Myocyte (in vitro differentiated cells): ENCODE results near the gene RHBDF1. TPM values are rescaled to one million over a fixed set of nuclear protein-coding genes. Genes with fewer than 3 reads are reported as not detected.

Experiments
- microRNA-seq: library from miRNA; unstranded; fragments of <30 nt; microRNA quantifications from one replicate; pipeline ENCODE4, GENCODE V29; 2016
- total RNA-seq: library from RNA; depleted of rRNA; stranded (reverse); fragments of >200 nt; gene quantifications from 2 replicates; pipeline ENCODE4 v1.2.3, GENCODE V29; 2014

RHBDF1 gene
- total RNA-seq, 1 donor from 2014 or later = 103 TPM

Small RNA genes lying within 50 kb of the gene (microRNA-seq; reads per million reads assigned to microRNA genes)
- not detected for gene MIR6859-4

Other genes with a start within 250 kb of the RHBDF1 start
- gene POLR3K, start 19.0 kb downstream of the RHBDF1 start, total RNA-seq = 3.3 and 3.8 TPM in 2 replicates
- gene SNRNP25, start 18.8 kb downstream of the RHBDF1 start, total RNA-seq = 16.9 and 24.1 TPM in 2 replicates
- 162 and 168 TPM in 2 replicates for gene MPG, start 5.6 kb upstream of the RHBDF1 start, total RNA-seq
- 10.4 and 11.2 TPM in 2 replicates for gene NPRL3, start 66.0 kb upstream of the RHBDF1 start, total RNA-seq
- gene HBZ, start 80.0 kb upstream of the RHBDF1 start, total RNA-seq = not detected in 2 replicates
- gene HBM, start 93.3 kb upstream of the RHBDF1 start, total RNA-seq = not detected in 2 replicates
- not detected in 2 replicates for gene HBA2, start 100.2 kb upstream of the RHBDF1 start, total RNA-seq
- 0.83 TPM in 1 of 2 replicates, not detected in the other for gene HBA1, start 104.0 kb upstream of the RHBDF1 start, total RNA-seq
- not detected in 2 replicates for gene HBQ1, start 107.8 kb upstream of the RHBDF1 start, total RNA-seq
- gene LUC7L, start 156.8 kb upstream of the RHBDF1 start, total RNA-seq = 105 and 106 TPM in 2 replicates
- 162 and 222 TPM in 2 replicates for gene FAM234A, start 162.2 kb upstream of the RHBDF1 start, total RNA-seq
- 2.3 and 4.0 TPM in 2 replicates for gene RGS11, start 203.3 kb upstream of the RHBDF1 start, total RNA-seq
- gene ARHGDIG, start 208.0 kb upstream of the RHBDF1 start, total RNA-seq = 0.48 TPM in 1 of 2 replicates, not detected in the other
- 0.31 and 0.78 TPM in 2 replicates for gene PDIA2, start 210.5 kb upstream of the RHBDF1 start, total RNA-seq